ENCODE measurements around the gene FBXO36.

GRCh38 chr2:229925201-229925600 is 2.9 kb downstream of the FBXO36 start:
- TF ChIP-seq POLR2AphosphoS5 (IDR thresholded peaks at IDR 0.05; ENCODE audit: low read depth, low read length) = no peak
- TF ChIP-seq, protein P1, sequence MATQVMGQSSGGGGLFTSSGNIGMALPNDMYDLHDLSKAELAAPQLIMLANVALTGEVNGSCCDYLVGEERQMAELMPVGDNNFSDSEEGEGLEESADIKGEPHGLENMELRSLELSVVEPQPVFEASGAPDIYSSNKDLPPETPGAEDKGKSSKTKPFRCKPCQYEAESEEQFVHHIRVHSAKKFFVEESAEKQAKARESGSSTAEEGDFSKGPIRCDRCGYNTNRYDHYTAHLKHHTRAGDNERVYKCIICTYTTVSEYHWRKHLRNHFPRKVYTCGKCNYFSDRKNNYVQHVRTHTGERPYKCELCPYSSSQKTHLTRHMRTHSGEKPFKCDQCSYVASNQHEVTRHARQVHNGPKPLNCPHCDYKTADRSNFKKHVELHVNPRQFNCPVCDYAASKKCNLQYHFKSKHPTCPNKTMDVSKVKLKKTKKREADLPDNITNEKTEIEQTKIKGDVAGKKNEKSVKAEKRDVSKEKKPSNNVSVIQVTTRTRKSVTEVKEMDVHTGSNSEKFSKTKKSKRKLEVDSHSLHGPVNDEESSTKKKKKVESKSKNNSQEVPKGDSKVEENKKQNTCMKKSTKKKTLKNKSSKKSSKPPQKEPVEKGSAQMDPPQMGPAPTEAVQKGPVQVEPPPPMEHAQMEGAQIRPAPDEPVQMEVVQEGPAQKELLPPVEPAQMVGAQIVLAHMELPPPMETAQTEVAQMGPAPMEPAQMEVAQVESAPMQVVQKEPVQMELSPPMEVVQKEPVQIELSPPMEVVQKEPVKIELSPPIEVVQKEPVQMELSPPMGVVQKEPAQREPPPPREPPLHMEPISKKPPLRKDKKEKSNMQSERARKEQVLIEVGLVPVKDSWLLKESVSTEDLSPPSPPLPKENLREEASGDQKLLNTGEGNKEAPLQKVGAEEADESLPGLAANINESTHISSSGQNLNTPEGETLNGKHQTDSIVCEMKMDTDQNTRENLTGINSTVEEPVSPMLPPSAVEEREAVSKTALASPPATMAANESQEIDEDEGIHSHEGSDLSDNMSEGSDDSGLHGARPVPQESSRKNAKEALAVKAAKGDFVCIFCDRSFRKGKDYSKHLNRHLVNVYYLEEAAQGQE (IDR thresholded peaks at IDR 0.05; ENCODE audit: insufficient read depth in 1 of 2, low read depth in 2 of 2, low read length in 2 of 2) = no peak

All from PFSK-1 (cell line).